H9 (cell line): ENCODE measurements around the gene DCLK2. TPM values are rescaled to one million over a fixed set of nuclear protein-coding genes. Genes with fewer than 3 reads are reported as not detected.

Experiments used
- DNase-seq: peaks from one replicate; pipeline ENCODE4 v3.0.0-alpha.2; 2017
- H2AFZ ChIP-seq: one replicate; pipeline ENCODE4 v1.6.1; 2013; ENCODE audit warnings: mild to moderate bottlenecking, low read length, control low read depth, moderate library complexity
- H2AK5ac ChIP-seq: 2 replicates; pipeline ENCODE4 v1.6.1; 2013; ENCODE audit warnings: low read length, control low read depth, mixed read lengths; ENCODE audit not compliant: insufficient read length
- H2BK120ac ChIP-seq: one replicate; pipeline ENCODE4 v1.6.1; 2013; ENCODE audit warnings: low read depth, mild to moderate bottlenecking, low read length, control low read depth, inconsistent platforms; ENCODE audit not compliant: poor library complexity, severe bottlenecking
- H2BK12ac ChIP-seq: 2 replicates; pipeline ENCODE4 v1.6.1; 2013; ENCODE audit warnings: low read length, control low read depth, mixed read lengths, low read depth; ENCODE audit not compliant: insufficient read length
- H2BK15ac ChIP-seq: 2 replicates; pipeline ENCODE4 v1.6.1; 2013; ENCODE audit warnings: low read depth, low read length, control low read depth
- H2BK20ac ChIP-seq: one replicate; pipeline ENCODE4 v1.6.1; 2013; ENCODE audit warnings: low read depth, mild to moderate bottlenecking, low read length, control low read depth, inconsistent platforms; ENCODE audit not compliant: poor library complexity, severe bottlenecking
- H2BK5ac ChIP-seq: 2 replicates; pipeline ENCODE4 v1.6.1; 2013; ENCODE audit warnings: low read length, control low read depth, mixed read lengths; ENCODE audit not compliant: insufficient read length
- H3K14ac ChIP-seq: 2 replicates; pipeline ENCODE4 v1.6.1; 2013; ENCODE audit warnings: low read length, control low read depth; ENCODE audit not compliant: insufficient read depth
- H3K18ac ChIP-seq: 2 replicates; pipeline ENCODE4 v1.6.1; 2013; ENCODE audit warnings: low read depth, mild to moderate bottlenecking, mixed read lengths, low read length, control low read depth; ENCODE audit not compliant: insufficient read length
- H3K23ac ChIP-seq: 2 replicates; pipeline ENCODE4 v1.6.1; 2013; ENCODE audit warnings: low read length, control low read depth, mixed read lengths, low read depth; ENCODE audit not compliant: insufficient read length
- H3K23me2 ChIP-seq: 2 replicates; pipeline ENCODE4 v1.6.1; 2013; ENCODE audit warnings: low read depth, mild to moderate bottlenecking, mixed read lengths, low read length, control low read depth; ENCODE audit not compliant: insufficient read length, poor library complexity, severe bottlenecking
- H3K27ac ChIP-seq: 2 replicates; pipeline ENCODE4 v1.5.1; 2013; ENCODE audit warnings: low read length, control low read depth, mixed read lengths, low read depth; ENCODE audit not compliant: insufficient read length
- H3K27me3 ChIP-seq: 2 replicates; pipeline ENCODE4 v1.6.1; 2013; ENCODE audit warnings: low read length, control low read depth, inconsistent platforms; ENCODE audit not compliant: insufficient read depth
- H3K4ac ChIP-seq: 2 replicates; pipeline ENCODE4 v1.6.1; 2013; ENCODE audit warnings: low read depth, mild to moderate bottlenecking, control low read depth, inconsistent platforms, low read length, moderate library complexity
- H3K4me1 ChIP-seq: 2 replicates; pipeline ENCODE4 v1.6.1; 2013; ENCODE audit warnings: low read length, control low read depth, inconsistent platforms; ENCODE audit not compliant: insufficient read depth
- H3K4me2 ChIP-seq: 2 replicates; pipeline ENCODE4 v1.6.1; 2013; ENCODE audit warnings: low read length, control low read depth, mixed read lengths; ENCODE audit not compliant: insufficient read length, insufficient read depth
- H3K56ac ChIP-seq: 2 replicates; pipeline ENCODE4 v1.6.1; 2013; ENCODE audit warnings: low read depth, mild to moderate bottlenecking, mixed read lengths, low read length, control low read depth; ENCODE audit not compliant: insufficient read length
- H3K79me1 ChIP-seq: 2 replicates; pipeline ENCODE4 v1.6.1; 2013; ENCODE audit warnings: low read depth, mild to moderate bottlenecking, moderate library complexity, low read length, control low read depth, inconsistent platforms; ENCODE audit not compliant: insufficient read depth, poor library complexity, severe bottlenecking
- H3K79me2 ChIP-seq: 2 replicates; pipeline ENCODE4 v1.6.1; 2013; ENCODE audit warnings: low read length, control low read depth, inconsistent platforms; ENCODE audit not compliant: insufficient read depth
- H3K9ac ChIP-seq: 2 replicates; pipeline ENCODE4 v1.6.1; 2013; ENCODE audit warnings: low read length, control low read depth, mixed read lengths; ENCODE audit not compliant: insufficient read length; ENCODE audit errors: extremely low read depth
- H3K9me3 ChIP-seq: one replicate; pipeline ENCODE4 v1.6.1; 2013; ENCODE audit warnings: low read depth, low read length, inconsistent platforms; ENCODE audit not compliant: control insufficient read depth
- H3T11ph ChIP-seq: one replicate; pipeline ENCODE4 v1.6.1; 2013; ENCODE audit warnings: mild to moderate bottlenecking, low read length, control low read depth, inconsistent platforms
- H4K20me1 ChIP-seq: one replicate; pipeline ENCODE4 v1.6.1; 2013; ENCODE audit not compliant: control insufficient read depth, insufficient read length, insufficient read depth
- H4K5ac ChIP-seq: 2 replicates; pipeline ENCODE4 v1.6.1; 2013; ENCODE audit warnings: low read depth, mild to moderate bottlenecking, mixed read lengths, low read length, control low read depth; ENCODE audit not compliant: insufficient read length
- H4K8ac ChIP-seq: replicated peaks from 2 replicates; pipeline ENCODE4 v1.6.1; 2013; ENCODE audit warnings: low read length, control low read depth, mixed read lengths, low read depth; ENCODE audit not compliant: insufficient read length
- H4K91ac ChIP-seq: 2 replicates; pipeline ENCODE4 v1.6.1; 2013; ENCODE audit warnings: low read depth, mild to moderate bottlenecking, moderate library complexity, mixed read lengths, low read length, control low read depth; ENCODE audit not compliant: insufficient read length
- H3K27ac Mint-ChIP-seq, 3 experiments: 2 replicates in 2 of 3; 3 replicates in 1 of 3; pipeline ENCODE4 v1.8.0; 2020 to 2021; ENCODE audit warnings: mixed read lengths in 3 of 3, mild to moderate bottlenecking in 1 of 3, moderate library complexity in 1 of 3
- H3K27me3 Mint-ChIP-seq: 2 replicates; pipeline ENCODE4 v1.8.0; 2021; ENCODE audit warnings: low read depth, mild to moderate bottlenecking, moderate library complexity, mixed read lengths
- H3K36me3 Mint-ChIP-seq, 3 experiments: 2 replicates in 2 of 3; 3 replicates in 1 of 3; pipeline ENCODE4 v1.8.0; 2020 to 2021; ENCODE audit warnings: low read depth in 3 of 3, mixed read lengths in 3 of 3; ENCODE audit not compliant: insufficient read depth in 1 of 3
- H3K4me1 Mint-ChIP-seq, 2 experiments: 2 replicates each; pipeline ENCODE4 v1.8.0; 2020; ENCODE audit warnings: mixed read lengths in 2 of 2
- H3K4me3 Mint-ChIP-seq, 2 experiments: 2 replicates in 1 of 2; 3 replicates in 1 of 2; pipeline ENCODE4 v1.8.0; 2020 to 2021; ENCODE audit warnings: mild to moderate bottlenecking in 2 of 2, mixed read lengths in 2 of 2, moderate library complexity in 1 of 2
- H3K9me3 Mint-ChIP-seq, 2 experiments: 2 replicates in 1 of 2; 3 replicates in 1 of 2; pipeline ENCODE4 v1.8.0; 2020; ENCODE audit warnings: mild to moderate bottlenecking in 2 of 2, mixed read lengths in 2 of 2, moderate library complexity in 1 of 2
- WGBS: extraction: QIAGEN DNeasy Blood & Tissue Kit; methylation state at CpG from one replicate; pipeline ENCODE4 v1.1.7; 2013; ENCODE audit warnings: missing lambda C conversion rate, low lambda C conversion rate, mixed read lengths; ENCODE audit not compliant: insufficient read length; ENCODE audit errors: extremely low coverage; 5-methylcytosine and 5-hydroxymethylcytosine counted together
- total RNA-seq: library from RNA; stranded (reverse); gene quantifications from 2 replicates; pipeline ENCODE4 v1.2.1, GENCODE V29; 2021
- TF ChIP-seq, protein P1 (sequence below): fragments of 200-600 bp; sonication (generic); conservative IDR thresholded peaks from 3 replicates; pipeline ENCODE4 v1.8.0; 2021; ENCODE audit warnings: antibody characterized with exemption, mild to moderate bottlenecking

Gene DCLK2
- total RNA-seq, 1 experiment from 2014 or later: 0.33 TPM

DNA sequence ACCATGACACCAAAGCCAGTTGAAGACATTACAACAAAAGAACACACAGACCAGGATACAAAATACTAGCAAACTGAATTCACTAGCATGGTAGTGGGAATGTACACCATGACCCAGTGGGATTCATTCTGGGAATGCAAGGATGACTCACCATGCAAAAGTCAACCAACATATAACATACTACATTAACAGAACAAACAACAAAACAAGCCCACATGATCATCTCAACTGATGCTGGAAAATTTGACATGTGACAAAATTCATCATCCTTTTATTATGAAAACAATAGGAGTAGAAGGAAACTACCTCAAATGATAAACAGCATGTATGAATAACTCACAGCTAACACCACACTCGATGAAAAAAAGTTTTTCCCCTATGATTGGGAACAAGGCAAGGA, 190.2 kb downstream of the DCLK2 start:
- no peak overlapping the region for H2BK20ac ChIP-seq
- H3K18ac ChIP-seq: no peak overlapping the region
- no peak overlapping the region for H3K27ac Mint-ChIP-seq
- H3K27me3 ChIP-seq: no peaks in the 10 kb centered on the region
- no peaks in the 10 kb centered on the region for H4K20me1 ChIP-seq
- H3K79me1 ChIP-seq: no peaks in the 10 kb centered on the region
- H3K56ac ChIP-seq: no peak overlapping the region
- H3K14ac ChIP-seq: no peak overlapping the region
- no peak overlapping the region for H2BK120ac ChIP-seq
- no peak overlapping the region for H3K4me3 Mint-ChIP-seq
- peaks cover 0 to 12% (median 4%) of the 10 kb centered on the region in 3 experiments; a peak in 4 of 7 replicates for H3K36me3 Mint-ChIP-seq
- H3K27ac ChIP-seq: no peak overlapping the region
- no peak overlapping the region for H2BK12ac ChIP-seq
- H2BK5ac ChIP-seq: no peak overlapping the region
- H3K9me3 Mint-ChIP-seq: no peaks in the 10 kb centered on the region
- no peak overlapping the region for H3K9ac ChIP-seq
- no peak overlapping the region for H3T11ph ChIP-seq
- H3K79me2 ChIP-seq: no peaks in the 10 kb centered on the region
- no peaks in the 10 kb centered on the region for H3K27me3 Mint-ChIP-seq
- no peak overlapping the region for H2AK5ac ChIP-seq
- H4K8ac ChIP-seq: no peak overlapping the region
- H3K9me3 ChIP-seq: no peaks in the 10 kb centered on the region
- no peak overlapping the region for H3K4me2 ChIP-seq
- H3K23ac ChIP-seq: no peak overlapping the region
- no peaks in the 10 kb centered on the region for H3K23me2 ChIP-seq
- TF ChIP-seq, protein P1, sequence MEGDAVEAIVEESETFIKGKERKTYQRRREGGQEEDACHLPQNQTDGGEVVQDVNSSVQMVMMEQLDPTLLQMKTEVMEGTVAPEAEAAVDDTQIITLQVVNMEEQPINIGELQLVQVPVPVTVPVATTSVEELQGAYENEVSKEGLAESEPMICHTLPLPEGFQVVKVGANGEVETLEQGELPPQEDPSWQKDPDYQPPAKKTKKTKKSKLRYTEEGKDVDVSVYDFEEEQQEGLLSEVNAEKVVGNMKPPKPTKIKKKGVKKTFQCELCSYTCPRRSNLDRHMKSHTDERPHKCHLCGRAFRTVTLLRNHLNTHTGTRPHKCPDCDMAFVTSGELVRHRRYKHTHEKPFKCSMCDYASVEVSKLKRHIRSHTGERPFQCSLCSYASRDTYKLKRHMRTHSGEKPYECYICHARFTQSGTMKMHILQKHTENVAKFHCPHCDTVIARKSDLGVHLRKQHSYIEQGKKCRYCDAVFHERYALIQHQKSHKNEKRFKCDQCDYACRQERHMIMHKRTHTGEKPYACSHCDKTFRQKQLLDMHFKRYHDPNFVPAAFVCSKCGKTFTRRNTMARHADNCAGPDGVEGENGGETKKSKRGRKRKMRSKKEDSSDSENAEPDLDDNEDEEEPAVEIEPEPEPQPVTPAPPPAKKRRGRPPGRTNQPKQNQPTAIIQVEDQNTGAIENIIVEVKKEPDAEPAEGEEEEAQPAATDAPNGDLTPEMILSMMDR: no peak
- no peak overlapping the region for H3K4ac ChIP-seq
- H2BK15ac ChIP-seq: no peak overlapping the region
- peaks cover 0 to 11% of the 10 kb centered on the region in 2 experiments; a peak in 3 of 4 replicates for H3K4me1 Mint-ChIP-seq
- H4K91ac ChIP-seq: no peak overlapping the region
- H2AFZ ChIP-seq: no peak overlapping the region
- no peak for DNase-seq
- WGBS: no CpG with 5 or more reads among the region's 1 CpG
- no peak overlapping the region for H4K5ac ChIP-seq
- no peaks in the 10 kb centered on the region for H3K4me1 ChIP-seq
